ENCODE data around the gene SLC5A5.
"Not testable (repeated sequence)": the region's sequence is repeated elsewhere in the genome, so short reads cannot be mapped to it uniquely, and the experiment has no call there.

Gene SLC5A5

DNA sequence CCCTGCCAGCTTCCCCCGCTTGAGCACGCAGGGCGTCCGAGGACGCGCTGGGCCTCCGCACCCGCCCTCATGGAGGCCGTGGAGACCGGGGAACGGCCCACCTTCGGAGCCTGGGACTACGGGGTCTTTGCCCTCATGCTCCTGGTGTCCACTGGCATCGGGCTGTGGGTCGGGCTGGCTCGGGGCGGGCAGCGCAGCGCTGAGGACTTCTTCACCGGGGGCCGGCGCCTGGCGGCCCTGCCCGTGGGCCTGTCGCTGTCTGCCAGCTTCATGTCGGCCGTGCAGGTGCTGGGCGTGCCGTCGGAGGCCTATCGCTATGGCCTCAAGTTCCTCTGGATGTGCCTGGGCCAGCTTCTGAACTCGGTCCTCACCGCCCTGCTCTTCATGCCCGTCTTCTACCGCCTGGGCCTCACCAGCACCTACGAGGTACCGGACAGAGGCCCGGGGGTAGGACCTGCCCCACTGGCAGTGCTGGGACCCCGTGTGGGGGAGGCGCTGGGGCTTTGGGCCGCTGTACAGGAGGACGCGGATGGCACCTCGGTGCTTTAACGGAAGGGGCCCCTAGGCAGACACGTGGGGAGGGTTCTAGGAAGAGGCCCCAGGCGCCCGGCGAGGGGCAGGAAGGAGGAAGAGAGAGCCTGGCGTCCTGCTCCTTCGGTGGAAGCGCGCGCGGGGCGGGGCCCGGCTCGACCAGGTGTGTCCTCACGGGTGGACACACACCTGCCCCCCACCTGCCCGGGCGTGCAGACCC is 681 bp downstream of the SLC5A5 start:
- DNase-seq, result peak; percentile 59

DNA sequence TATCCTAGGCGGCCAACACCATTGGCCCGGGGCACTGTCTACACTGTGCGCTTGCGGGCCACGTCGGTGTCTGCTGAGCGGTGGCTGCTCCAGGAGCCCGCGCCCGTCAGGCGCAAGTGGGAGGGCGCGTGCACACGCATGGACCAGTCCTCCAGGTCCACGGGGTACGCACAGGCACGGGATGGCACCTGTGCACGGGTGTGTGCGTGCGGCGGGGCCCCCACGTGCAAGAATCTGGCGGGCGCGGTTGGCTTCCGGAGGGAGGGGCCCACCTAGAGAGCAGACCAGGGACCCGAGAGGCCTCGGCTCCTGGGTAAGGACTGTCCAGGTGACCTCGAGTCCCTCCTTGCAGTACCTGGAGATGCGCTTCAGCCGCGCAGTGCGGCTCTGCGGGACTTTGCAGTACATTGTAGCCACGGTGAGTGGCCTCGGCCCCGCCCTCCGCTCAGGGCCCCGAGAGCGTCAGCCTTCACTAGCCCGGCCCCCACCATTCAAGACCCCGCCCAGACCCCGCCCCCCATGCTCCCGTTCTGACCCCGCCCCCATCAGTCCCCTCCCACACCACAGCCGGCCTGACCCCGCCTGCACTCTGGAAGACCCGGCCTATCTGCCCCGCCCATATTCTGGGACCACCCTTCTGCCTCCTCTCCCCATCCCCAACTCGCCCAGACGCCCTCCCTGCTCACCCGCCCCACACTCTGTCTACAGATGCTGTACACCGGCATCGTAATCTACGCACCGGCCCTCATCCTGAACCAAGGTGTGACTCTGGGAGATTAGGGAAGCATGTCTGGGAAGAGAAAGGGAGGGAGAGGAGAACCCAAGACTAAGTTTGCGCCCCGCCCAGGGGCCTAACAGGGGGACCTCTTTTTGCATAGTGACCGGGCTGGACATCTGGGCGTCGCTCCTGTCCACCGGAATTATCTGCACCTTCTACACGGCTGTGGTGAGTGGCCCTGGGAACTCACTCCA is 2.3 kb downstream of the SLC5A5 start:
- DNase-seq, result peak; percentile 77

DNA sequence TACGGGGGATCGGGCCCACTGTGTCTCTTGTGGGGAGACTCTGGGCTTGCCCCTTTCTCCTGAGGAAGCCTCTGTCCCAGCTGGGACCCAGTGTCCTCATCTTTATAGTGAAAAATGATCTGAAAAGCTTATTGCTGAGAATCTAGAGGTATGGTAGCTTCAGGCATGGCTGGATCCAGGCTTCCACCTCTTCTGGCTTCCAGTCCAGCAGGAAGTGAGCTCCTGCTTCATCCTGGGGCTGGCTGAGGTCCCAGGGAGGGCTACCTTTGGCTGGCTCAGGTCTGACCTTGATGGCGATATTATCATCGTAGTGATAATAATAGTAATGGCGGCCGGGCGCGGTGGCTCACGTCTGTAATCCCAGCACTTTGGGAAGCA is 3.0 kb downstream of the SLC5A5 start:
- no peak for DNase-seq

DNA sequence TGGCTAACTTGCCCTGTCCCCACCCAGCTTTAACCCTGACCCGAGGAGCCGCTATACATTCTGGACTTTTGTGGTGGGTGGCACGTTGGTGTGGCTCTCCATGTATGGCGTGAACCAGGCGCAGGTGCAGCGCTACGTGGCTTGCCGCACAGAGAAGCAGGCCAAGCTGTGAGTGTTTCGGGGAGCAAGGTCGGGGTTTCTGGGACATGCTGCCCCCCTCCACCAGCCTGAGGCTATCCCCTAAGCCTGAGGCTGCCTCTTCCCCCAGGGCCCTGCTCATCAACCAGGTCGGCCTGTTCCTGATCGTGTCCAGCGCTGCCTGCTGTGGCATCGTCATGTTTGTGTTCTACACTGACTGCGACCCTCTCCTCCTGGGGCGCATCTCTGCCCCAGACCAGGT is 6.0 kb downstream of the SLC5A5 start:
- DNase-seq, result no peak

DNA sequence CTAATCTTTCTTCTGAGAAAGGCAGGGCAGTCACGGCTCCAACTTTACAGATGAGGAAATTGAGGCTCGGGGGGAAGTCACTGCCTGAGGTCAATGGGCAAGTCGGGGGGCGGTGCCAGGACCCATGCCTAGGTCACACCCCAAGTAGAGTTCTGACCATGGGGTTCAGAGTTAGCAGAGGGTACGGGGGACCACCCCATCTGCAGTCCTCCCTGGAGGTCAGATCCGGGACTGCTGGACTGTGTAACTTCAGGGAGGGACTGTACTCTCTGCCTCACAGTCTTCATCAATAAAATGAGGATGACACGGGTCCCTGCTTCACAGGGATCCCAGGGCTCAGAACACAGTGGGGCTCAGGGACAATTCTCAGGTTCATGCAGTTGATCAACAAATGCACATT is 7.7 kb downstream of the SLC5A5 start:
- DNase-seq, result no peak

GRCh38 chr19:17881701-17882100 is 10.0 kb downstream of the SLC5A5 start:
- no peak for DNase-seq

- no peak for DNase-seq
Measured at GRCh38 chr19:17883627-17884410, 12.1 kb downstream of the SLC5A5 start.

DNA sequence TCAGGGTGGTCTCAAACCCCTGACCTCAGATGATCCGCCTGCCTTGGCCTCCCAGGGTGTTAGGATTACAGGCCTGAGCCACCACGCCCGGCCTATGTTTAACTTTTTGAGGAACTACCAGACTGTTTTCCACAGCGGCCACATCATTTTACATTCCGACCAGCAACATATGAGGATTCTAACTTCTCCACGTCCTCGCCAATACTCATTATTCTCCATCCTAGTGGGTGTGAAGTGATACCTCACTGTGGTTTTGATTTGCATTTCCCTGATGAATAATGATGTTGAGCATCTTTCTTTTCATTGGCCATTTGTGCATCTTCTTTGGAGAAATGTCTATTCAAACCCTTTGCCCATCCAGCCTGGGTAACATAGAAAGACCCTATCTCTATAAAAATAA is 14.8 kb downstream of the SLC5A5 start:
- DNase-seq, result no peak

GRCh38 chr19:17887221-17887620 is 15.5 kb downstream of the SLC5A5 start:
- DNase-seq, result not testable (repeated sequence)

GRCh38 chr19:17888260-17888659 is 16.5 kb downstream of the SLC5A5 start:
- DNase-seq, result no peak

- DNase-seq, result no peak
Measured at GRCh38 chr19:17889609-17890214, 18.0 kb downstream of the SLC5A5 start.

GRCh38 chr19:17893766-17894165 is 22.0 kb downstream of the SLC5A5 start:
- no peak for DNase-seq

DNA sequence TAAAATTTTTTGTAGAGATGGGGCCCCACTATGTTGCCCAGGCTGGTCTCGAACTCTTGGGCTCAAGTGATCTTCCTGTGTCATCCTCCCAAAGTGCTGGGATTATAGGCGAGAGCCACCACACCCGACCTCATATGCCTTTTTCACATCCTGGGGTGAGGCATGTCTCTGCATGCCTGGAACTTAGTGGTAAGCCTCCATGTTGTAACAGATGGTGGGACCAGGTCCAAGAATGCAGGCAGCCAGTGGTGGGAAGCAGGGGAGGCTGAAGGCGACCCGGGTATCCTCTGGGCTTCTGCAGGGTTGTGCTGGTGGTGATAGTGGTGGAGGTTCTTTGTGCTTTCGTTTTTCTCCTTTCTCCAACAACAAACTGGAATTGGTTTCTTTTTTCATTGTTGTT is 31.0 kb downstream of the SLC5A5 start:
- DNase-seq, result no peak

- no peak for DNase-seq
Measured at GRCh38 chr19:17908244-17908643, 36.5 kb downstream of the SLC5A5 start.

GRCh38 chr19:17909003-17909732 is 37.4 kb downstream of the SLC5A5 start:
- no peak for DNase-seq

GRCh38 chr19:17910791-17911360 is 39.1 kb downstream of the SLC5A5 start:
- no peak for DNase-seq

DNA sequence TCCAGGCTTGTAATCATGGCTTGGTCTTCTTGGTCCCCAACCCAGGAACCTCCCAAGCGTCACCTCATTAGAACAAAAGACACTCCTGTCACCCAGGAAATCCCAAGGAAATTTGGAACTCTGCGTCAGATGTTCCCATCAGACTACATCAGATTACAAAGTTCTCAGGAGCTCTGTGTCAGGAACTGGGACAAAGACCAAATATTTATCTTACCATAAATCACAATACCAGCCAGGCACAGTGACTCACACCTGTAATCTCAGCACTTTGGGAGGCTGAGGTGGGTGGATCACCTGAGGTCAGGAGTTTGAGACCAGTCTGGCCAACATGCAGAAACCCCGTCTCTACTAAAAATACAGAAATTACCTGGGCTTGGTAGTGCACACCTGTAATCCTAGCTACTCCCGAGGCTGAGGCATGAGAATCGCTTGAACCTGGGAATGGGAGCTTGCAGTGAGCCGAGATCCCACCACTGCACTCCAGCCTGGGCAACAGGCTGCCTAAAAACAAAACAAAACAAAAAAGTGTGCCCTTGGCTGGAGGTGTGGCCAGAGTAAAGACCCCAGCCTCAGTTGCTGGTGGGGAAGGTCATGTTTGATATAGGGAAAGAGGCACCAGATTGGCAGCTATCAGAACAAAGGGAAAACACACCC is 44.3 kb downstream of the SLC5A5 start:
- no peak for DNase-seq

DNA sequence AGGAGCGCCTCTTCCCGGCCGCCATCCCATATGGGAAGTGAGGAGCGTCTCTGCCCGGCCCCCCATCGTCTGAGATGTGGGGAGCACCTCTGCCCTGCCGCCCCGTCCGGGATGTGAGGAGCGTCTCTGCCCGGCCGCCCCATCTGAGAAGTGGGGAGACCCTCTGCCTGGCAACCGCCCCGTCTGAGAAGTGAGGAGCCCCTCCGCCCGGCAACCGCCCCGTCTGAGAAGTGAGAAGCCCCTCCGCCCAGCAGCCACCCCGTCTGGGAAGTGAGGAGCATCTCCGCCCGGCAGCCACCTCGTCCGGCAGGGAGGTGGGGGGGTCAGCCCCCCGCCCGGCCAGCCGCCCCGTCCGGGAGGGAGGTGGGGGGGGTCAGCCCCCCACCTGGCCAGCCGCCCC is 46.4 kb downstream of the SLC5A5 start:
- not testable (repeated sequence) for DNase-seq

DNA sequence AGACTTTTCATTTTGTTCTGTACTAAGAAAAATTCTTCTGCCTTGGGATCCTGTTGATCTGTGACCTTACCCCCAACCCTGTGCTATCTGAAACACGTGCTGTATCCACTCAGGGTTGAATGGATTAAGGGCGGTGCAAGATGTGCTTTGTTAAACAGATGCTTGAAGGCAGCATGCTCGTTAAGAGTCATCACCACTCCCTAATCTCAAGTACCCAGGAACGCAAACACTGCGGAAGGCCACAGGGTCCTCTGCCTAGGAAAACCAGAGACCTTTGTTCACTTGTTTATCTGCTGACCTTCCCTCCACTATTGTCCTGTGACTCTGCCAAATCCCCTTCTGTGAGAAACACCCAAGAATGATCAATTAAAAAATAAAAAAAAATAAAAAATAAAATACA is 47.4 kb downstream of the SLC5A5 start:
- not testable (repeated sequence) for DNase-seq

DNA sequence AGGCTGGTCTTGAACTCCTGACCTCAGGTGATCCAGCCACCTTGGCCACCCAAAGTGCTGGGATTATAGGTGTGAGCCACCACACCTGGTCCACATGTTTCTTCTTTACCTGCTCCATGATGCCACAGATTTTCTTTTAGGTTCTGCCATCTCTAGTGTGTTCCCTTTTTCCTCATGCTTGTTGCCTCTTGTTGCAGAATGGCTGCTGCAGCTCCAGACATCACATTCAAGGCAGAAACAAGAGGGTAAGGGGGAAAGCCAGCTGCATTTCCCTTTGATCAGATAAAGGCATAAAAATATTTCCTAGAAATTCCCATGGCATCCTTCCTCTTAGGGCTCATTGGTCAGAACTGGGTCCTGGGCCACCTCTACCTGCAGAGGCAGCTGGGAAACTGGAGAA is 48.8 kb downstream of the SLC5A5 start:
- no peak for DNase-seq

GRCh38 chr19:17922138-17922537 is 50.4 kb downstream of the SLC5A5 start:
- DNase-seq, result no peak
